Osteocyte (in vitro differentiated cells): Measurements from ENCODE around the gene DCAF5. TPM values are rescaled to one million over a fixed set of nuclear protein-coding genes. Genes with fewer than 3 reads are reported as not detected.
A peak's percentile ranks its signal among the peaks of the same experiment; 100 is the strongest.

Experiments
- DNase-seq: peaks from one replicate; pipeline ENCODE4 v3.0.0; 2021; ENCODE audit warnings: mixed read lengths; ENCODE audit not compliant: unreplicated experiment; ENCODE audit errors: extremely low spot score
- H3K27ac Mint-ChIP-seq: one replicate; pipeline ENCODE4 v1.8.0; 2021; ENCODE audit warnings: mild to moderate bottlenecking, mixed read lengths; ENCODE audit not compliant: unreplicated experiment
- H3K27me3 Mint-ChIP-seq: one replicate; pipeline ENCODE4 v1.8.0; 2021; ENCODE audit warnings: mixed read lengths; ENCODE audit not compliant: unreplicated experiment
- H3K36me3 Mint-ChIP-seq: one replicate; pipeline ENCODE4 v1.8.0; 2021; ENCODE audit warnings: mixed read lengths; ENCODE audit not compliant: unreplicated experiment
- H3K4me1 Mint-ChIP-seq: one replicate; pipeline ENCODE4 v1.8.0; 2021; ENCODE audit warnings: mixed read lengths; ENCODE audit not compliant: unreplicated experiment
- H3K4me3 Mint-ChIP-seq: one replicate; pipeline ENCODE4 v1.8.0; 2021; ENCODE audit warnings: mild to moderate bottlenecking, moderate library complexity, mixed read lengths; ENCODE audit not compliant: unreplicated experiment
- H3K9me3 Mint-ChIP-seq: one replicate; pipeline ENCODE4 v1.8.0; 2021; ENCODE audit warnings: mixed read lengths; ENCODE audit not compliant: unreplicated experiment
- total RNA-seq: library from RNA; stranded (reverse); gene quantifications from 2 replicates; pipeline ENCODE4 v1.2.1, GENCODE V29; 2021
- TF ChIP-seq, protein P1 (sequence below): fragments of 200-600 bp; sonication (generic); IDR thresholded peaks from 2 replicates; pipeline ENCODE4 v1.5.0; 2021; ENCODE audit warnings: antibody characterized with exemption, mild to moderate bottlenecking, moderate library complexity

The DCAF5 gene
- total RNA-seq, 1 donor from 2014 or later: 56.1 TPM

DNA sequence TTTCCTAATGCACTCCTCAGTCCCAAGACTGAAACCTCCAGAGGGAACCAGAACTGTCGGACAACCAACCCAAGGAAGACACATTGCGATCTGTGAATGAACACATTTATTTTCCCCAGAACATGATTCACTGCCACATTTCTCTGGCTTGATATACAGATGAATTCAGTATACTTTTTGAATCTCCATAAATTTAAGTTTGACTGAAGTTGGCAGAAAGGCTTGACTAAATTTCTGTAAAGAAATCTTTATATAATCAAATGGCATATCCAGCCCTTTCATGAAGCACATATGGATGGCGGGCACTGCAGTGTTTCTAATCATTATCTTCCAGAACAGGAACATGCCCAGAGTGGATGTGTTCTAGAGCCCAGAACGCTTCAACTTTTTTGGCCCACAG, 56.7 kb downstream of the DCAF5 start:
- peak overlapping the region; percentile 95 for H3K27ac Mint-ChIP-seq
- no peaks in the 10 kb centered on the region for H3K9me3 Mint-ChIP-seq
- no peak overlapping the region for H3K4me3 Mint-ChIP-seq

DNA sequence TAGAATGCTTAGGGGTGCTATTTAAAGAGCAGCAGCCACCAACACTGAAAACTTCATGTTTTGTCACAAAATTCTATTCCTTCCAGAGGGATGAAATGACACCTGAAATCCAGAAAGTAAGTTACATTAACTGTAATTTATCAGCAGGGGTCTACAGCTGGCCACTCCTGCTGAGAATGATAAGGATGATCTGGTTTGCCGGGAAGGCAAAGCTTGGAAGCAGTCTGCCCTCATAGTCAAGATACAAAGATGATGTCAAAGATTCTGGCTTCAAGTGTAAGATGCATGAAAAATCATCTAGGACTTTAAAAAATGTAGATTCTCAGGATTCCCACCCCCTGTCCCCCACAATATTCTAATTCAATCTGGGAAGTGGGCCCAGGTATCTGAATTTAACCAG, 58.4 kb downstream of the DCAF5 start:
- TF ChIP-seq, protein P1, sequence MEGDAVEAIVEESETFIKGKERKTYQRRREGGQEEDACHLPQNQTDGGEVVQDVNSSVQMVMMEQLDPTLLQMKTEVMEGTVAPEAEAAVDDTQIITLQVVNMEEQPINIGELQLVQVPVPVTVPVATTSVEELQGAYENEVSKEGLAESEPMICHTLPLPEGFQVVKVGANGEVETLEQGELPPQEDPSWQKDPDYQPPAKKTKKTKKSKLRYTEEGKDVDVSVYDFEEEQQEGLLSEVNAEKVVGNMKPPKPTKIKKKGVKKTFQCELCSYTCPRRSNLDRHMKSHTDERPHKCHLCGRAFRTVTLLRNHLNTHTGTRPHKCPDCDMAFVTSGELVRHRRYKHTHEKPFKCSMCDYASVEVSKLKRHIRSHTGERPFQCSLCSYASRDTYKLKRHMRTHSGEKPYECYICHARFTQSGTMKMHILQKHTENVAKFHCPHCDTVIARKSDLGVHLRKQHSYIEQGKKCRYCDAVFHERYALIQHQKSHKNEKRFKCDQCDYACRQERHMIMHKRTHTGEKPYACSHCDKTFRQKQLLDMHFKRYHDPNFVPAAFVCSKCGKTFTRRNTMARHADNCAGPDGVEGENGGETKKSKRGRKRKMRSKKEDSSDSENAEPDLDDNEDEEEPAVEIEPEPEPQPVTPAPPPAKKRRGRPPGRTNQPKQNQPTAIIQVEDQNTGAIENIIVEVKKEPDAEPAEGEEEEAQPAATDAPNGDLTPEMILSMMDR: no peak
- no peaks in the 10 kb centered on the region for H3K9me3 Mint-ChIP-seq
- peak overlapping the region; percentile 95 for H3K27ac Mint-ChIP-seq
- H3K4me1 Mint-ChIP-seq: peaks cover 71% of the 10 kb centered on the region
- H3K27me3 Mint-ChIP-seq: no peaks in the 10 kb centered on the region
- peaks cover 8% of the 10 kb centered on the region for H3K36me3 Mint-ChIP-seq
- no peak for DNase-seq
- H3K4me3 Mint-ChIP-seq: no peak overlapping the region

More for the DNA sequence above, 56.7 kb downstream of the DCAF5 start:
- Mint-ChIP-seq H3K27me3 (no peaks in the 10 kb centered on the region), H3K4me1 (peaks cover 70% of the 10 kb centered on the region), H3K36me3 (peaks cover 4% of the 10 kb centered on the region)
- TF ChIP-seq, protein P1: no peak
- DNase-seq: no peak

DNA sequence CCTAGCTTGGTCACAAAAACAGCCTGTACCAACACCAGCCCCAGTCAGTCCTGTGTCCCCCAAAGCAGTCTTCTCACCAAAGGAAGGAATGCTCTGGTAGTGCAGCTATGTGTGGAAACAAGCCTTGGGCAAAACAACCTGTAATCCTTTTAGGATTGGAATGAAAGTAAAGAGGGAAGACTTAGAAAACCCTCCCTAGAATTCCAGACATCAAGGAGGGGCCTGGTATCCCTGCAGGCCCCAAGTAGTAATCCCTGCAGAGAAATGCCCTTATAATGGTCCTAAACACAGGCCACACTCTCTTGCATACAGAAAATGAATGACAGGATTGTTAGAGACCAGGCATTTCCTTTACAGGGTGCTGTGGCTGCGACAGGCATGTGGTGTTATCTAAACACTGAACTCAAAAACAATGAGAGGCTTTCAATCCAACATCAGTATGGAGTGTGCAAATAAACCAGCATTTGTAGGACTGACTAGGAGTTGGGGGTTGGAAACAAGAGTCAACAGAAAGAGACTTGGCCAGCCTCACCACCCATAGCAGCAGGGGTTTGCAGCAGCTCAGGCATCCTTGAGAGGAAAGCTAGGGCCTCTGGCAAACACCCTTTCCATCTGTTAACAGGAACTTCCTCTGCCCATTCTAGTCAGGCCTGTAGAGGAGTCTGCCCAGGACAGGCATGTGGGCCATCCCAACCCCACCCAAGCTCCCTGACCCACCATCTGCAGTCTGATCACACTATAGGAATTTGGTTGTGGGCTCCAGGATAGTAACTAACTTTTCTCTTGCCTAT, 59.1 kb downstream of the DCAF5 start:
- peaks cover 74% of the 10 kb centered on the region for H3K4me1 Mint-ChIP-seq

DNA sequence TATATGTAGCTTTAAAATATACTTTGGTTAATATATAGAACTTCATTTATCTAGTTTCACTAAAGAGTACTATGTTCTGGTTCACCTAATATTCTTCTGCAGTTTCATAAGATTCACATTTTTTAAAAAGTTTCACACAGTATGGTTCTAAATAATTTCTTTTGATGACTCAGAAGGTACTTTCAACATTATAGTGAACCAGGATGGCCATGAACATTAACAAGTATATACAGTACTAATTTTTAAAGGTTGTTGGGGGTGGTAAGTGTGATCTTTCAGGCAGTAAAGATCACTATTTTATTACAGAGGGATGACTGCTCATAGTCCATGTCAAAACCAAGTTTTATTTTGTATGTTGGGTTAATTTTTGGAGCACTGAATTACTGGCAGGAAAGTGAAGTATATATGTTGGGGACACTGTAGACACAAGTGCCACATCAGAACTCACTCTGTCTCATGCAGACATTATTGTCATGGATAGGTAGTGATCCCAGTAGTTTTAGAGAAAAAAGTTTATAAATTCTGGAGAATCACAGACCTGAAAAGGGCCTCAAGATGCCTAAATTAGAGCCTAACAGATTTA, 60.0 kb downstream of the DCAF5 start:
- Mint-ChIP-seq H3K27ac (peak overlapping the region; percentile 95), H3K27me3 (no peaks in the 10 kb centered on the region), H3K4me1 (peaks cover 80% of the 10 kb centered on the region), H3K36me3 (peaks cover 8% of the 10 kb centered on the region), H3K4me3 (no peak overlapping the region), H3K9me3 (no peaks in the 10 kb centered on the region)
- TF ChIP-seq, protein P1: no peak
- no peak for DNase-seq

More for the DNA sequence above, 59.1 kb downstream of the DCAF5 start:
- TF ChIP-seq, protein P1: no peak
- peak overlapping the region; percentile 95 for H3K27ac Mint-ChIP-seq
- no peak overlapping the region for H3K4me3 Mint-ChIP-seq
- H3K9me3 Mint-ChIP-seq: no peaks in the 10 kb centered on the region
- DNase-seq: no peak
- no peaks in the 10 kb centered on the region for H3K27me3 Mint-ChIP-seq
- peaks cover 8% of the 10 kb centered on the region for H3K36me3 Mint-ChIP-seq

DNA sequence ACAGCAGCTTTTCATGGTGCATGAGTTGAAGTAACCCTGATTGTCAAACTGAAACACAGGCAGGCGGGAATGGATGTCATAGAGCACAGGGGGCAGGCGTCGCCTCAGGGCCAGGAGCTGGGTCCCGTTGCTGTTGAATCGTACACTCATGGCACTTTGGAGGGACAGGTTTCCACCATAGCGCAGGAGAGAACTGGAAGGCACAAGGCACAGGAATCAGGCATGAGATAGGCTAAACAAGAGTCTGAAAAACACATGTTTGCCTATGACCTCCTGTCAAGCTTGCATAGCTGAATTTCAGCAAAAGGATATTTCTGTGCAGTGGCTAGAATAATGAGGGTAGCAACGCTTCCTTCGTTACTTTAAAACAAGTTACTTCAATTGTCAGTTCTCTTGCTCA, 61.2 kb downstream of the DCAF5 start:
- Mint-ChIP-seq H3K27me3 (no peaks in the 10 kb centered on the region), H3K9me3 (no peaks in the 10 kb centered on the region), H3K4me3 (no peak overlapping the region), H3K27ac (peak overlapping the region; percentile 10), H3K4me1 (peaks cover 81% of the 10 kb centered on the region), H3K36me3 (peaks cover 11% of the 10 kb centered on the region)
- TF ChIP-seq, protein P1: no peak
- DNase-seq: no peak
